ENCODE results near the gene SLAMF7.
"Not testable (repeated sequence)": the region's sequence is repeated elsewhere in the genome, so short reads cannot be mapped to it uniquely, and the experiment has no call there.

SLAMF7 gene, protein sequence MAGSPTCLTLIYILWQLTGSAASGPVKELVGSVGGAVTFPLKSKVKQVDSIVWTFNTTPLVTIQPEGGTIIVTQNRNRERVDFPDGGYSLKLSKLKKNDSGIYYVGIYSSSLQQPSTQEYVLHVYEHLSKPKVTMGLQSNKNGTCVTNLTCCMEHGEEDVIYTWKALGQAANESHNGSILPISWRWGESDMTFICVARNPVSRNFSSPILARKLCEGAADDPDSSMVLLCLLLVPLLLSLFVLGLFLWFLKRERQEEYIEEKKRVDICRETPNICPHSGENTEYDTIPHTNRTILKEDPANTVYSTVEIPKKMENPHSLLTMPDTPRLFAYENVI

DNA sequence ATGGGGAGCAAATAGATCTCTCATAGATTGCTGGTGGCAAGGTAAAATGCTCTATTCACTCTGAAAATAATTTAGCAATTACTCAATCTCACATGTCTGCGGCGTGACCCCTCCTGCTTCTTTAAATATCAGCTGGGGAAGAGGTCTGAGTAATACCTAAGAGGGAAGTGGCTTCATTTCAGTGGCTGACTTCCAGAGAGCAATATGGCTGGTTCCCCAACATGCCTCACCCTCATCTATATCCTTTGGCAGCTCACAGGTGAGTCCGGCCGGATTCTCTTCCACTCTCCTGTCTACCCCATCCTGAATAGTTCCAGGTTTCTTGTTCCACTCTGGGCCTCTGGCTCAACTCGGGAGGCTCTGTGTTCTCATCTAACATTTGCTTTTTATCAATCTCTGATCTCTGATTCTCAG is at the start of gene SLAMF7:
Gene SLAMF7, plus strand, starts transcription at position 150 of the 414 bp plus-strand sequence. Its CDS starts 55 bp downstream, at position 205.
- peak; percentile 3 for DNase-seq

DNA sequence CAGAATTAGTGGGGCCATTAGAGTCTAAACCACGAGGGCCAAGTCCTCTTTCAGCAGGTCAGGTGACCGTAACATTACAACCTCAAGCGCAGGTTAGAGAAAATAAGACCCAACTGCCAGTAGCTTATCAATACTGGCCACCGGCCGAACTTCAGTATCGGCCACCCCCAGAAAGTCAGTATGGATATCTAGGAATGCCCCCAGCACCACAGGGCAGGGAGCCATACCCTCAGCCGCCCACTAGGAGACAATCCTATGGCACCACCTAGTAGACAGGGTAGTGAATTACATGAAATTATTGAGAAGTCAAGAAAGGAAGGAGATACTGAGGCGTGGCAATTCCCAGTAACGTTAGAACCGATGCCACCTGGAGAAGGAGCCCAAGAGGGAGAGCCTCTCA is 46.7 kb upstream of the SLAMF7 start:
- DNase-seq, result not testable (repeated sequence)

DNA sequence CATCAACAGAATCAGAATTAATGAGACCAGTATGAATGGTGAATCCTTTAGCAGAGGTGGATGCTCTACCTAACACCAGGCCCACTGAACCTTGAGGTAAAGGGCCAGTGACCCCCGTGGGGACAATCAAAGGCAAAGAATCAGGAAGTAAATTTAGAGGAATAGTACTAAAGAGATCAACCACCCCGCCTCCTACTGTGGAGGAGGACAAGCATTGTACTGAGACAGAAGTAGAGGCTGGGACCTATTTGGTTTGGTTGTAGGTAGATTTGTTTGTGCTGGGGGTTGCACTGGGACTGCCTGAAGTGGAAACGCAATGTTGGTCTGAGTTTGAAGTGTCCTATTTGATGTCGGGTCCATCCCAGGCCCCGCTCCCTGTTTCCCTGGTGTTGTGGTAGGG is 36.9 kb upstream of the SLAMF7 start:
- DNase-seq, result no peak

DNA sequence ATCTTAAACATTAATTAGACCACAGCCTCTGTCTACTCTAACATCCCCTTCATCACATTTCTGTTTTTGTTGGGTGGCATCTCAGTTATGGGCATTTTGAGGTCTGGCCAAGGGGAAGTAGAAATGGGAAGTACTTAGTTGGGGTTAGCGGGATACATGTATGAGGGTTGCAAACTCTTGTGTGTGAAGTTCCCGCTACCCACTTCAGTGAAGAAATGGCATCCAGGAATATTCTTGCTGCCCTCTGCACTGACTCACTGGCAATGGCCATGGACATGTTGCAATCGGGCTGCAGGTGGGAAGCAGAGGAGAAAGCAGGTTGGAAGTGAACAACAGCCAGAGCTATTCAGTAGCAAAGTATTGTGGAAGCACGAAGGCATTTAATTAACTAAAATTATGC is 34.8 kb upstream of the SLAMF7 start:
- no peak for DNase-seq

DNA sequence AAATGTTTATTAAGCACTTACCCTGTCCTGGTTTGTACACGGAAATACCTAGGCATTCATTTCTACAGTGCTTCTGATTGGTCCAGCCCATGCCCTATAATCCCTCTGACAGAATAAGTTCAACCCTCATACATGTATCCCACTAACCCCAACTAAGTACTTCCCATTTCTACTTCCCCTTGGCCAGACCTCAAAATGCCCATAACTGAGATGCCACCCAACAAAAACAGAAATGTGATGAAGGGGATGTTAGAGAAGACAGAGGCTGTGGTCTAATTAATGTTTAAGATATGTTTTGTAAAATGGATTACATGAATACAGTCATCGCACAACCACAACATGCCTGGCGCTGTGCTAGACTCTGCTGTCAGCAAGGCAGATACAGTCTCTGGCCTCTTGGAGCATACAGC is 33.8 kb upstream of the SLAMF7 start:
- not testable (repeated sequence) for DNase-seq

DNA sequence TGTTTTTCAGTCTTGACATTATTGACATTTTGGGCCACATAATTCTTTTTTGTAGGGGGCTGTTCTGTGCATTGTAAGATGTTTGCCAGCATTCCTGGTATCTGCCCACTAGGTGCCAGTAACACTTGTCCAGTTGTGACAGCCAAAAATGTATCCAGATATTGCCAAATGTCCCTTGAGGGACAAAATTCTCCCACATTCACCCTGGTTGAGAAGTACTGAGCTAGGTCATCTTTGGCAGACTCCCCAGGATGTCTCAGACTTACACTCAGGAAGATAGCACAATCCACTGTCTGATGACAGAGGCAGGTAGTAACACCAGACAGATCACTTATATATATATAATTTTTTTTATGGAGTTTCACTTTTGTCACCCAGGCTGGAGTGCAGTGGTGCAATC is 33.3 kb upstream of the SLAMF7 start:
- no peak for DNase-seq

DNA sequence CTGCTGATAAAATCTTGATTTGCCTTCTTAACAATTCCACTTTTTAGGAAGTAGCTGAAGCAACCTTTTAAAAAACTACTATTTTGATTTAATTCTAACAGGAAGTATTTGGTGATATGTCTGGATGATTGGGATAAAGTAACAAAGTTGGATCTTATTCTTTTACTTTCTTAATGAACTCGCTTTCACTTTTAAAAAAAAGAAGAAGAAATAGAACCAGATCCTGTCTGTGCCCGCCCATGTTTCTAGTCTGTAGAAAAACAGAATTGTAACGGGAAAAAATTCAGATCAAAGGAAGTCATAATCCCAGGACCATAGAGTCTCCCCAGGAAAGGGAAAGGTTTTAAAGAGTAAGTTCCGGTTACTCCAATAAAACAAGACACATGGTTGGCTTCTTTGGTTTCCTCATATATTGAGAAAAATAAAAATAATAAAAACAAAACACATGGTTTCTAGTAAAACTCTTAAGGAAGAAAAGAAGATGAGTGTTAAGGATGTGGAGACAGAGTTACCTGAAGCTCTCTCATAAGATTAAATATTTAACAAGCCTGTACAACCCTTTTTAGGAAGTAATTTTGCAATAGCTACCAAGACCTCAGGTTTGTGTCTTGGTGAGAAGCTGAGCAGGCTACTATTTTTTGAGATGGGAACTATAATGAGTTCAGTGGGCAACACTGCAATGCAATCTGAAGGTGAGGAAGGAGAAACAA is 32.4 kb upstream of the SLAMF7 start:
- DNase-seq, result no peak

DNA sequence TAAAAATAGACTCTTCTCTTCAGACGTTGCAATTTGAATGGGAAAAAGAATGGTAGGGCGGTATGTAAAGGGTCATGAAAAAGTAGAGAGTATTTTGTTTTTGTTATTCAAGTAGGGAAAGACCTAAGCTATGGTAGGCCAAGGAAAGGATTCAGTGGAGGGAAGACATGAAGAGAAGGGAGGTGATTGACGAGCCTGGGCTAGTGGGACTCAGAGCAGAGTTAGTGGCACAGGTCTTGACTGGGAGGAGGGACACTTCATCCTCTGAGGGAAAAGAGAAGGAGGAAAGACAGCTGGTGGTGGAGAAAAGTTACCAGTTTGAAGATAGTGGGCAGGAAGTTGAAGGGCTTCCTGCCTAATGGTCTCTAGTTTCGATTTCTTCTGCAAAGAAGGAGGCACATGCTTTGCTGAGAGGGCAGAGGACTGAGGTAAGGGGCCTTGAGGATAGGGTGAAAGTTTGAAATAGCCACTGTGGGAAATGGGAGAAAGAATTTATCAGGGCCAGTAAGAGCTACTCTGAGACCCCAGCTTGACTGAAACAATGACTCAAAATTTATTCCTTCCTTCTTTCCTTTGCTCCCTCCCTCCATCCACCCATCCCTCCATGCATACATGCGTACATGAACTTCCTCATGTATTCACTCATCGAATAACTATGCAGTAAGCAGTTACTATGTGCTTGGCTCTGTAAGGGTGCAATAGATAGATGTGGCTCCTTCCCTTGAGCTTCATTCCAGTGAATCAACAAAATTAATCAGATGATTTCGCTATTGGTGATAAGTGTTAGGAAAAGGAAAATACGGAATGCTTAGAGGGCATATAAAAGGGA is 31.6 kb upstream of the SLAMF7 start:
- no peak for DNase-seq

DNA sequence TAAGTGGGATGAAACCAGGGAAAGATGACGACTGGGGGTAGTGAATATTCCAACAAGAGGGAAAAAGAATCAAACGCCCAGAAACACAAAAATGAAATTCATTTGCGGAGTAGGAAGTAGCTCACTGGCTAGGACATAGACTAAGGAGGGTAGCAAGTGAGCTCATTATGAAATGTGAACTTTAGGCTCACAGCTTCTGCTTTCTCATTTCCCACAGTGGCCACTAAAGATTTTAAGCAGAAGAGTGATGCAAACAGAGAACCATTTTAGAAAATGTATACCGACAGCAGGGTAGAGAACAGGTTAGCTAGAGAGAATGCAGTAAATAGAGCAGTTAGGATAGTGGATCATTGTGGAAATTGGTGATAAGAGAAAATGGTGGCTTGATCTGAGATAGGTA is 30.9 kb upstream of the SLAMF7 start:
- no peak for DNase-seq

DNA sequence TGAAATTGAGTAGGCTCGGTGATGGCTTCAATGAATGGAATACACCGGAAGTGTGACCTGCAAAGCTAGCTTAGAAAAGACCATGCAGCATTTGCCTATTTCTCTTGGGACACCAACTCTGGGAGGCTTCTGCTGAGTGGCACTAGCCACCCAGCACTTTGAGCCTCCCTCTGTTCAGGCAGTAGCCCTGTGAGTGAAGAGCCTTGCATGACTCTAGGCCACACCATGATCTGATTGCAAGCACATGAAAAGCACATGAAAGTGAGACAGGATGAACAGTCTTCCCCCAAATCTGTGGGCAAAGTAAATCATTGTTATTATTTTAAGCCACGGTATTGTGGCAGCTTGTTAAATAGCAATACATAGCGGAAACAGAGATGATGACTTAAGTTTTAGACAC is 30.2 kb upstream of the SLAMF7 start:
- DNase-seq, result peak; percentile 21

DNA sequence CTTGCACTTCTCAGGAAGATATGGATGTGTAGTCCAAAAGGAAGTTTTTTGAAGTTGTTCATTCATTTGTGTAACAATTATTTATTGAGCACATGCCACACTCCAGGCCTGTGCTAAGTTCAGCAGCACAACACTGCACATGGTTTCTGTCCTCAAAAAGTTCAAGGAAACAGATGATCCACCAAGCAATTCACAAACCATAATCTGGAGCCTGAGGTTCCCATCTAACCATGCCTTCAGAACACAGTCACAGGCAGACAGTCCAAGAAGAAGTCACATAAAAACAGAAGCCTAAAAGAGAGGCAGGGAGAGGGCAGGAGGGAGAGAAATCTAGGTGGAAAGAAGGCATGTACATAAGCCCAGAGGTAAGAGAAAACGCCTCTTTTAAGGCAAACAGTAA is 29.3 kb upstream of the SLAMF7 start:
- no peak for DNase-seq

DNA sequence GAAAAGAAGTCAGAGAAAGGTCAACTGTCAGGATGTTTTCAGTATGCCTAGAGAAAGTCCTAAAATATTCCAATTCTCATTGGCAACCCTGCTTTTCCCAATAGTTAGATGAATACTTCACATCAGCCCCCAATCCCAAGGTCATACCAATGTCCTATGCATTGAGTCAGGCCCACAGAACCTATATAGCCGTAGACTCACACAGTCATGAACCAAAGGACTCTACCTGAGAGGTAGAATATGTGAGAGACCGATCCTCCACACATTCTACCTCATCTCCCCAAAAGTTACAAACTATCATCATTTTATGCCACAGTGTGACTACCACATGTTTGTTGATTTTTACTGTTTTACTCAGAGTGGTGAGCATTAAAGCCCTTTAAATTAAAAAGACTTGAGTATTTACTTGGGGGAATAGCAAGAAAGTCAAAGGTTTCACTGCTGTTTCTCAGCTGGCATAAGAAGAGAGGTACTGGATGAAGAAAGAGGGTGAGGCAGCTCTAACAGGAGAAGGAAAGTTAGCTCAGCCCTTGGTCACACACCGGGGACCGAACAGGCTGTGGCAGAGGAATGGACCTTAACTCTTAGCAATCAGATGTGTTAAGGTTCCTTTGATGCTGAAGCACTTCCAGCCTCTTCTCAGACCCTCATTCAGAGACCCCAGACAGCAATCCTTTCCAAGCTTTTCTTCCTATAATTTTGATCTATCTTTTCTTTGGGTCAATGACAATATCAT is 28.4 kb upstream of the SLAMF7 start:
- no peak for DNase-seq

DNA sequence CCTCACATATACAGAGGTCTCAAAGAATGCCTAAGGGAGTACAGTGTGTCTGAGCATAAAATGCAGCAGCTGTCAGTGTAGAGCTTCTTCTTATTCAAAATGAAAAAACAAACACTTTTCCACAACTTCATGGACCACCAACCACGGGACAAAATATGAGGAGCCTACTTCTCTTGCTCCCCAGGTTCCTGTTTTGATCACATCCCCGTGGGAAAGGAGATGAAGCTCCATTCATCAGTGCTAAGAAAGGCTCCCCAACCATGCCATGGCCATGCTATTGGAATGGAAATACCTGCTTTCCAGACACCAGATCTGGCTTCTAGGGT is 27.8 kb upstream of the SLAMF7 start:
- no peak for DNase-seq

DNA sequence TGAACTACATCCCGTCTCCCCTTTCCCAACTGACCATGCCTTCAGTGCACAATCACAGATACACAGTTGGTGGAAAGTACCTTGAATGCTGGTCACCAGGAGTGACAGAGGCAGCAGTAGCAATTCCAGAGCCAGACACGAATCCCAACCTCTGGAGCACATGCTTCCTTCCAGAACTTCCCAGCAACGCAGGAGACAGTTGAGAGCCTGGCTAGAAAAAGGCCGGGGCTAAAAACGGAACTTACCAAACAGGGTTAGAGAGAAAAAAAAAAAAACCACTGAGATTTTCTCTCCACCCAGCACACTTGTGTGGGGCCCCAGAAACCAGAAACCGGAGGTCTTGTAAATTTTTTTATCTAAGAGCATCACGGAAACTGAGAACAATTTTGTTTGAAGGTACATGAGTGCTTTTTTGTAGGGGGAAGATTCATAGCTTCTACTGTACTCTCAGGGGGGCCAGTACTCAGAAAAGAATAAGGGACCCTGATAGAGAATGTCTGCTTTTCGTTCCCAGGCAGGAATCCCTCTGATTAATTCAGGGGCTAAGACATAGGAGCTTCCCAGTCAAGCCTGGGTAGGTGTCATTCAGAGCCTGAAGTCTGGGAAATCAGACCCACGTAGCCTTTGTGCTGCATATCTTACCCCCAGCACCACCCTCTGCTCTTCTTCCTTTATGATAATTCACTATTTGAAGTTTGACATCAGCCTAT is 27.3 kb upstream of the SLAMF7 start, which contains the start of gene CD48:
Gene CD48, minus strand, starts transcription at position 221 of the 710 bp plus-strand sequence. Its CDS starts 59 bp downstream, at position 162.
- peak; percentile 59 for DNase-seq

DNA sequence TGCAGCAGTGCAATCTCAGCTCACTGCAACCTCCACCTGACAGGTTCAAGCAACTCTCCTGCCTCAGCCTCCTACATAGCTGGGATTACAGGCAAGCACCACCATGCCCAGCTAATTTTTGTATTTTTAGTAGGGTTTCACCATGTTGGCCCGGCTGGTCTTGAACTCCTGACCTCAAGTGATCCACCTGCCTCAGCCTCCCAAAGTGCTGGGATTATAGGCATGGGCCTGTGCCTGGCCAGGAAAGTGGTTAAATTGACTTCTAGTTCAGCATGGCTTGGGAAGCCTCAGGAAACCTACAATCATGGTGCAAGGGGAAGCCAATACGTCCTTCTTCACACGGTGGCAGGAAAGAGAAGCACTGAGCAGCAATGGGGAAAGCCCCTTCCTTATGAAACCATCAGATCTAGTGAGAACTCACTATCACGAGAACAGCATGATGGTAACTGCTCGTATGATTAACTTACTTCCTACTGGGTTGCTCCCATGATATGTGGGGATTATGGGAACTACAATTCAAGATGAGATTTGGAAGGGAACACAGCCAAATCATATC is 26.4 kb upstream of the SLAMF7 start:
- DNase-seq, result peak; percentile 9

DNA sequence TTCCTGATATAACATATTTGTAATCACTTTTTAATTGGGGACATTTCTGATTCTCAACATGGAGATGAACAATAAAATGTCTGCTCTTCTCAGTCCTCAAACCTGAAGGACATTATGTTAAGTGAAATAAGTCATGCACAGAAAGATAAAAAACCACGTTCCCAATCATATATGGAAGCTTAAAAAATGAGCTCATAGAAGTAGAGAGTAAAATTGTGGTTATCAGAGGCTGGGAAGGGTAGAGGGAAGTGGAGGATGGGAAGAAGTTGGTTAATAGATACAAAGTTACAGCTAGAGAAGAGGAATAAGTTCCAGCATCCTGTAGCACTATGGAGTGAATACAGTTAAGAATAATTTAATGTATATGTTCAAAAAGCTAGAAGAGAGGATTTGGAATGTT is 25.9 kb upstream of the SLAMF7 start:
- no peak for DNase-seq

DNA sequence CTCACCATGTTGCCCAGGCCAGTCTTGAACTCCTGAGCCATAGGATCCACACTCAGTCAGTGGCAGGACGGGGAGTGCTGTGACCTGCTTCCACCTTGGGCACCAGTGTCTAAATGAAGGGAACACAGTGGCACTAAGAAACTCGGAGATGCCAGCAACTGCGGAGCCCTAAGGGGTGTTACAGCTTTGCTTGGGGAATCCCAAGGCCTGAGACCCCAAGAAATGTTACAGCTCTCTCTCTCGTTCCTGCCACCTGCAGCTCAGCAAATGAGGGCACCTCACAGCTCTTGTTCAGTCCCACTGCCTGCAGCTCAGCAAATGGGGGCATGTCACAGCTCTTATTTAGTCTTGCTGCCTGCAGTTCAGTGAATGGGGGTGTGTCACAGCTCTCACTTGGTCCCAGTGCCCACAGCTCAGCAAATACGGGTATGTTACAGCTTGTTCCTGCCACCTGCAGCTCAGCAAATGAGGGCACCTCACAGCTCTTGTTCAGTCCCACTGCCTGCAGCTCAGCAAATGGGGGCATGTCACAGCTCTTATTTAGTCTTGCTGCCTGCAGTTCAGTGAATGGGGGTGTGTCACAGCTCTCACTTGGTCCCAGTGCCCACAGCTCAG is 24.9 kb upstream of the SLAMF7 start:
- DNase-seq, result not testable (repeated sequence)

DNA sequence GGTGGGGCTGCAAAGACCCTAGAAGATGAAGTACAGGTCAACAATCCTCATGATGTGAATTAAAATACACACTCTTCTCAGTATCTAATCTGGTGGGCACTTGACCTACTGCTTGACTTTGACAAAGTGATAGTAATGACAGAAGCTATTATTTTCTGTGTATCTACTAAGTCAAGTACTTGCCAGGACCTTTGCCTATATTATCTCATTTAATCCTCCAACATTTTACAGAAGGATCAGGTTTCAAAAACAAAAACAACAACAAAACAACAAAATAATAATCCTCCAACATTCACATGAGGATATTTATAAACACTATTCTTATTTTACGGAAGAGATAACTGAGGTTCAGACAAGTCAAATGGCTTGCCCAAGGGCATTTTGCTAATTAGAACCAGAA is 23.0 kb upstream of the SLAMF7 start:
- no peak for DNase-seq

DNA sequence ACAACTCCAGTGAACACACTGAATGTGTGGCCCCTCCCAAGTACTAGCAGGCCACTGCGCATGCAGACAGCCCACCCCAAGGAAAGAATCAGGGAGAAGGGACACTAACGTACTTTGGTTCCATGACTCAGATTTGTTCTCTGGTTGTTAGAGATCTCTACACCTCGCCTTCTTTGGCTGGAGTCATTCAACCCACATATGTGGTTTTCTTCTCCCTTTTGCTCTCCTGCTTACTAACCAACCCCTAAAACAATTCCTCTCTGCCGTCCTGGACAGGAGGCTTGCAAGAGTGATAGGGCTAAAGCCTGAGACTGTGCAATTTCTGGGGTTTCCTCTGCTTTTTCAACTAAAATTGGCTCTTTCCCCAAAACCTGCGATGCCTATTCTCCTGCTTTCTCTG is 21.7 kb upstream of the SLAMF7 start:
- no peak for DNase-seq

DNA sequence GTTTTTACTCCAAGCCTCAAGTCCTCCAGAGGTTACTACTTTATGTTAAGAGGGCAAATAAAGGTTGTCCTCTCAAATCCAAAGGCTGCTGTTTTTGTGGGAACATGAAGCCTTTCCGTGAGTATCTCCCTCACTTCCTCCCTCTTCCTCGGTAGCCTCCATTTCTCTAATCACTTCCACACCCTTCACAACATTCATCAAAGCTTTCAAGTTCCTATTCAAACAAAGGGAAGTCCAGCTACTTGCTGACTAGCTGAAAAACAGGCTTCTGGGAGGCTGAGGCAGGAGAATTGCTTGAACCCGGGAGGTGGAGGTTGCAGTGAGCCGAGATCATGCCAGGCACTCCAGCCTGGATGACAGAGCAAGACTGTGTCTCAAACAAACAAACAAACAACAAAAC is 20.8 kb upstream of the SLAMF7 start:
- DNase-seq, result no peak

DNA sequence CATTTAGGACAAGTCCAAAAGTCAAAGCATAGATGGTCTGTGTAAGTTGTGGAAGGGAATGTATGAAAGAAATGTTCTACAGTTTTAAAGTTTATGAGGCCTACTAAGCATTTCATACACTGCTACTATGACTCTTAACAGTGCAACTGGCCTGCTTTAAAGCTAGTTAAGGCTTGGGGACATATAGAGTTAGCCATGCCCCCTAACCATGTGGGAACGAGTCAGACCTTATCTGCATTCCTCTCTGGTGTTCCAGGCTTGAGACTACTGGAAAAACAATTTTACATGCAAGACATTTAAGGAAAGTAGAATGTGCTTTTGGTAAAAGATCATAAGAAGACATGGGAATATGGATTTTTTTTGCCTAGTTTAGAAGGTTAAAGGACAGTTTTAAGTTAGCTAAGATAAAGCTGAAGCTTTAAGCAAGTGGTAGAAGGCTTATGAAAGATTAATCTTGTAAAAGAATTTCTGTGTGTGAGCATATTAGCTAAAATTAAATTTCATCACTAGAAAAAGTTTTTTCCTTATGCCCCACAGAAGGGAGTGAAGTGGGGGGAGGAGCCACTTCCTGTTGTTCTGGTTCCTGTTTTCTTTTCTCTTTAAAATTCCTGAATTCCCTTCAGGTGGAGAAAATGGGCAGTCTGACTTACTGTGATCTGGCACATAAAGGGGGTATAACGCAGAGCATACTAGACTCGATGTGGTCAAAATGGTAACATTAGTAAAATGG is 18.5 kb upstream of the SLAMF7 start:
- DNase-seq, result no peak
